Left lung (tissue), 10 donors: ENCODE measurements around the gene ZNF804A. TPM values are rescaled to one million over a fixed set of nuclear protein-coding genes. Genes with fewer than 3 reads are reported as not detected.

Experiments used
- ATAC-seq: fragments of 200-7000 bp; cut with Tn5 transposase; one replicate; pipeline ENCODE4 v1.9.1; 2020; ENCODE audit warnings: moderate library complexity
- DNase-seq, 4 donors: peaks; one replicate each; pipeline ENCODE4 v3.0.0-alpha.2; 2013 to 2020
- H3K27ac ChIP-seq, 2 donors: fragments of 200-600 bp; sonication (generic) in 1 of 2; one replicate each; pipeline versions ENCODE4 v1.5.0 to v1.8.0; 2020 to 2021
- H3K27me3 ChIP-seq, 2 donors: fragments of 200-600 bp; sonication (generic) in 1 of 2; one replicate each; pipeline versions ENCODE4 v1.5.0 to v1.8.0; 2020 to 2021
- H3K36me3 ChIP-seq, 2 donors: fragments of 200-600 bp; sonication (generic) in 1 of 2; one replicate each; pipeline versions ENCODE4 v1.5.0 to v1.8.0; 2020 to 2021
- H3K4me1 ChIP-seq, 2 donors: fragments of 200-600 bp; one replicate each; pipeline ENCODE4 v1.8.0; 2021
- H3K4me3 ChIP-seq, 2 donors: fragments of 200-600 bp; sonication (generic) in 1 of 2; one replicate each; pipeline versions ENCODE4 v1.5.0 to v1.8.0; 2020 to 2021; ENCODE audit warnings: mild to moderate bottlenecking in 1 of 2
- H3K9me3 ChIP-seq, 2 donors: fragments of 200-600 bp; sonication (generic) in 1 of 2; one replicate each; pipeline versions ENCODE4 v1.5.0 to v1.8.0; 2020 to 2021
- intact Hi-C, 2 donors: fragments of 100-400 bp; cut with DNase I; formaldehyde crosslinking; loops; one replicate each; pipeline versions ENCODE4 v1.11.2 to v1.14.2; 2022
- polyA plus RNA-seq, 6 donors: library from polyadenylated mRNA; unstranded; fragments of 120-200 nt; gene quantifications; one replicate each; pipeline ENCODE4 v1.2.1, GENCODE V29; 2013; ENCODE audit not compliant: insufficient read length in 6 of 6
- total RNA-seq, 2 donors: library from RNA; stranded (reverse); fragmentation: NEBNext Ultra II Directional; extraction: Animal tissue kit (Norgen Biotek cat#: 25700); gene quantifications; one replicate each; pipeline ENCODE4 v1.2.1, GENCODE V29; 2021
- TF ChIP-seq, protein P1 (sequence below), 2 donors: fragments of 200-600 bp; sonication (generic) in 1 of 2; IDR thresholded peaks; one replicate each; pipeline versions ENCODE4 v1.5.0 to v1.8.0; 2021; ENCODE audit warnings: antibody characterized with exemption in 2 of 2
- donor health status: DM: no; HTN: yes; CAD: no.
- donor health status: DM: no; HTN: no; CAD: no.

Gene ZNF804A
- total and polyA plus RNA-seq, 8 donors = 0.04 to 0.86 (median 0.09) TPM; not detected in 1

GRCh38 chr2:184780384-184780783 is 182.1 kb downstream of the ZNF804A start:
- Histone ChIP-seq H3K4me1 (no peaks in the 10 kb centered on the region), H3K36me3 (no peaks in the 10 kb centered on the region), H3K27me3 (no peaks in the 10 kb centered on the region), H3K9me3 (no peaks in the 10 kb centered on the region), H3K27ac (no peak overlapping the region), H3K4me3 (no peak overlapping the region)
- ATAC-seq (no peak), DNase-seq (no peak)
- TF ChIP-seq, protein P1, sequence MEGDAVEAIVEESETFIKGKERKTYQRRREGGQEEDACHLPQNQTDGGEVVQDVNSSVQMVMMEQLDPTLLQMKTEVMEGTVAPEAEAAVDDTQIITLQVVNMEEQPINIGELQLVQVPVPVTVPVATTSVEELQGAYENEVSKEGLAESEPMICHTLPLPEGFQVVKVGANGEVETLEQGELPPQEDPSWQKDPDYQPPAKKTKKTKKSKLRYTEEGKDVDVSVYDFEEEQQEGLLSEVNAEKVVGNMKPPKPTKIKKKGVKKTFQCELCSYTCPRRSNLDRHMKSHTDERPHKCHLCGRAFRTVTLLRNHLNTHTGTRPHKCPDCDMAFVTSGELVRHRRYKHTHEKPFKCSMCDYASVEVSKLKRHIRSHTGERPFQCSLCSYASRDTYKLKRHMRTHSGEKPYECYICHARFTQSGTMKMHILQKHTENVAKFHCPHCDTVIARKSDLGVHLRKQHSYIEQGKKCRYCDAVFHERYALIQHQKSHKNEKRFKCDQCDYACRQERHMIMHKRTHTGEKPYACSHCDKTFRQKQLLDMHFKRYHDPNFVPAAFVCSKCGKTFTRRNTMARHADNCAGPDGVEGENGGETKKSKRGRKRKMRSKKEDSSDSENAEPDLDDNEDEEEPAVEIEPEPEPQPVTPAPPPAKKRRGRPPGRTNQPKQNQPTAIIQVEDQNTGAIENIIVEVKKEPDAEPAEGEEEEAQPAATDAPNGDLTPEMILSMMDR (IDR thresholded peaks at IDR 0.05) = no peak
- intact Hi-C loops = no loop called here

DNA sequence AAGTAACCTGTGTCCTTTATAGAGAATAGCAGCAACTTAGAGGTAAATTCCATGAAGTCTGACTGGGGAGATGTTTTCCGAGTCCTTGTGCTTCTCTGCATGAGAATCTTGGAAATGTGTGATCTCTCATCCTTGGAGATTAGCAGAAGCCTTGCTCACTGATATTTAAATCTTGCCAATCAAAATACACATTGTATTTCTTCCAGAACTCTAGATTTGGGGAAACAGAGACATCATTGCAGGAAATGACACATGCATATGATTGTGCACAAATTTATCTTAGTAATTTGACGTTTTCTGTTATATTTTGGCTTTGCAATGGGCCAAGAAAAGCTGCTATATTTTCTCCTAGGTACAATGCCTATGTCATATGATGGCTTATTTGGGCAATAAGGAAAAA is 182.6 kb downstream of the ZNF804A start:
- Histone ChIP-seq H3K4me3 (no peak overlapping the region), H3K36me3 (no peaks in the 10 kb centered on the region), H3K27ac (no peak overlapping the region), H3K9me3 (no peaks in the 10 kb centered on the region), H3K27me3 (no peaks in the 10 kb centered on the region), H3K4me1 (no peaks in the 10 kb centered on the region)
- TF ChIP-seq, protein P1 (IDR thresholded peaks at IDR 0.05) = no peak
- ATAC-seq = no peak
- DNase-seq = no peak
- intact Hi-C loops = no loop called here

DNA sequence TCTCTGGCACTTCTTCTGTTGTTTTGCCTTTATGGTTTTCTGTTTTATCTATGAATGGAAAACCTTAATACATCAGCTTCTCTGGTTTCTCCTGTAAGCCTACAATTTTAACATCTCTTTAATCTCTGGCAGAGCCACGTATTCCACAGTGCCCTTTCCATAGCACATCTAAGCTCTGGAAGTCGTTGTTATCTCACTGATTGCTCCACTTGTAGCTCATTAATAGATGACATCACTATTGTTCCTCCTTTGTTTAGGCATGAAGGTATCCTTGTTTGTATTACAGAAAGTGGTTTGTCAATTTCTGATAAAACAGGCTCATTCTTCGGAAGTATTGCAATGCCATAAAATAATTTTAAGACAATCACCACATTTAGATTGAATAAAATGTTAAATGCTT is 185.2 kb downstream of the ZNF804A start:
- H3K36me3 ChIP-seq = no peaks in the 10 kb centered on the region
- H3K27ac ChIP-seq = no peak overlapping the region
- H3K4me3 ChIP-seq = no peak overlapping the region
- intact Hi-C loops = no loop called here
- H3K4me1 ChIP-seq = no peaks in the 10 kb centered on the region
- DNase-seq (no peak), ATAC-seq (no peak)
- TF ChIP-seq, protein P1 (IDR thresholded peaks at IDR 0.05) = no peak
- H3K9me3 ChIP-seq = no peaks in the 10 kb centered on the region
- no peaks in the 10 kb centered on the region for H3K27me3 ChIP-seq

- intact Hi-C loops = no loop called here
- H3K36me3 ChIP-seq = no peaks in the 10 kb centered on the region
- H3K27ac ChIP-seq = no peak overlapping the region
- TF ChIP-seq, protein P1 (IDR thresholded peaks at IDR 0.05) = no peak
- ATAC-seq = no peak
- no peaks in the 10 kb centered on the region for H3K4me1 ChIP-seq
- H3K9me3 ChIP-seq = no peaks in the 10 kb centered on the region
- no peak overlapping the region for H3K4me3 ChIP-seq
- H3K27me3 ChIP-seq = no peaks in the 10 kb centered on the region
- no peak for DNase-seq
Measured at GRCh38 chr2:184793176-184793575, 194.8 kb downstream of the ZNF804A start.

- Histone ChIP-seq H3K4me1 (no peaks in the 10 kb centered on the region), H3K36me3 (no peaks in the 10 kb centered on the region), H3K27ac (no peak overlapping the region), H3K9me3 (no peaks in the 10 kb centered on the region), H3K4me3 (no peak overlapping the region), H3K27me3 (no peaks in the 10 kb centered on the region)
- ATAC-seq = no peak
- TF ChIP-seq, protein P1 (IDR thresholded peaks at IDR 0.05) = no peak
- no peak for DNase-seq
- intact Hi-C loops = no loop called here
Measured at GRCh38 chr2:184799379-184799778, 201.1 kb downstream of the ZNF804A start.
